Activated B cell treated with CpG ODN at 0.5 μM for 24 hours (primary cell): ENCODE measurements around the gene FOXJ1. TPM values are rescaled to one million over a fixed set of nuclear protein-coding genes. Genes with fewer than 3 reads are reported as not detected.

ENCODE experiments used
- ATAC-seq: fragments of 200-7000 bp; cut with Tn5 transposase; one replicate; pipeline ENCODE4 v1.10.0; 2021; ENCODE audit warnings: low read depth, mild to moderate bottlenecking, moderate library complexity
- CTCF ChIA-PET: fragments of 350-600 bp; sonication (Branson Sonifier 250); formaldehyde crosslinking; loops from one replicate; lab custom pipeline; 2021; ENCODE audit warnings: antibody characterized with exemption; lab: Charles Lee
- POLR2A ChIA-PET: fragments of 350-600 bp; sonication (Branson Sonifier 250); formaldehyde crosslinking; loops from one replicate; lab custom pipeline; 2021; ENCODE audit warnings: antibody characterized with exemption; lab: Charles Lee
- DNase-seq: peaks from one replicate; pipeline ENCODE4 v3.0.0; 2022
- H3K27ac Mint-ChIP-seq: one replicate; pipeline ENCODE4 v1.8.0; 2020; ENCODE audit warnings: mixed read lengths
- H3K27me3 Mint-ChIP-seq: one replicate; pipeline ENCODE4 v1.8.0; 2021; ENCODE audit warnings: mixed read lengths
- H3K36me3 Mint-ChIP-seq: one replicate; pipeline ENCODE4 v1.8.0; 2021; ENCODE audit warnings: low read depth, mixed read lengths
- H3K4me1 Mint-ChIP-seq: one replicate; pipeline ENCODE4 v1.8.0; 2021; ENCODE audit warnings: mixed read lengths
- H3K4me3 Mint-ChIP-seq: one replicate; pipeline ENCODE4 v1.8.0; 2020; ENCODE audit warnings: mild to moderate bottlenecking, mixed read lengths
- H3K9me3 Mint-ChIP-seq: one replicate; pipeline ENCODE4 v1.8.0; 2020; ENCODE audit warnings: mixed read lengths
- intact Hi-C: fragments of 100-400 bp; cut with micrococcal nuclease; formaldehyde crosslinking; loops from one replicate; pipeline ENCODE4 v1.15.1; 2024
- total RNA-seq: library from RNA; stranded (reverse); gene quantifications from 2 replicates; pipeline ENCODE4 v1.2.3, GENCODE V29; 2022
- TF ChIP-seq, protein P1 (sequence below): fragments of 200-600 bp; IDR thresholded peaks from one replicate; pipeline ENCODE4 v1.8.0; 2022; ENCODE audit warnings: antibody characterized with exemption, mild to moderate bottlenecking

Gene FOXJ1
- total RNA-seq, 1 donor from 2014 or later: 0.44 TPM

DNA sequence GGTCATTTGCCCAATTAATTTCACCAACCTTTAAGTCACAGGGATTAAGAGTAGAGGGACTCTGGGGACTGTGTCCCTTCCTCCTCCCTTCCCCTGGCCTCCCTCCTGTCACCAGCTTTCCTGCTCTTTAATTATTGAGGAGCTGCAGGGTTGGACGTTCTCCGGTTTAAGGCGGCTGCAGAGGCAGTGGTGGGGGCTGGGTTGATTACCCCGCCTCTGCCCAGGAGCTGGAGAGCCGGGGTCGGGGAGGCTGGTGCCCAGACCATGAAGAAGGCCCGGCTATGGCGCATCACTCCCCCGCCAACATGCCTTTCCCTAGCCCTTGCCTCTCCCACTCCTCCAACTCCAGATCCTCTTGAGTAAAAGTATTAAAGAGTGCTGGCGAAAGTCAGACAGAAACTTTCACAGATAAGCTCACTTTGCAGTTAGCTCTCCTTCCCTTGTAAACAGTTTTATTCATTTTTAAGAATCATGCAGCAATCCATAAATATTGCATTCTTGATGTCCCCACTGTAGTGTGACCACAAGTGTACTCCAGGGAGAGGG is 1.1 kb upstream of the FOXJ1 start:
- H3K9me3 Mint-ChIP-seq: no peaks in the 10 kb centered on the region
- peaks cover 67% of the 10 kb centered on the region for H3K4me1 Mint-ChIP-seq
- H3K4me3 Mint-ChIP-seq: peak overlapping the region; percentile 44
- H3K36me3 Mint-ChIP-seq: no peaks in the 10 kb centered on the region
- TF ChIP-seq, protein P1, sequence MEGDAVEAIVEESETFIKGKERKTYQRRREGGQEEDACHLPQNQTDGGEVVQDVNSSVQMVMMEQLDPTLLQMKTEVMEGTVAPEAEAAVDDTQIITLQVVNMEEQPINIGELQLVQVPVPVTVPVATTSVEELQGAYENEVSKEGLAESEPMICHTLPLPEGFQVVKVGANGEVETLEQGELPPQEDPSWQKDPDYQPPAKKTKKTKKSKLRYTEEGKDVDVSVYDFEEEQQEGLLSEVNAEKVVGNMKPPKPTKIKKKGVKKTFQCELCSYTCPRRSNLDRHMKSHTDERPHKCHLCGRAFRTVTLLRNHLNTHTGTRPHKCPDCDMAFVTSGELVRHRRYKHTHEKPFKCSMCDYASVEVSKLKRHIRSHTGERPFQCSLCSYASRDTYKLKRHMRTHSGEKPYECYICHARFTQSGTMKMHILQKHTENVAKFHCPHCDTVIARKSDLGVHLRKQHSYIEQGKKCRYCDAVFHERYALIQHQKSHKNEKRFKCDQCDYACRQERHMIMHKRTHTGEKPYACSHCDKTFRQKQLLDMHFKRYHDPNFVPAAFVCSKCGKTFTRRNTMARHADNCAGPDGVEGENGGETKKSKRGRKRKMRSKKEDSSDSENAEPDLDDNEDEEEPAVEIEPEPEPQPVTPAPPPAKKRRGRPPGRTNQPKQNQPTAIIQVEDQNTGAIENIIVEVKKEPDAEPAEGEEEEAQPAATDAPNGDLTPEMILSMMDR: no peak
- no peak for DNase-seq
- CTCF ChIA-PET: interaction anchor here (1.6 to 2.3 kb wide), 3 partner anchors 21 to 138 kb away, joined by 5 to 14 read pairs (median 6); no protein-coding TSS in a partner anchor
- intact Hi-C loops: no loop called here
- peaks cover 10% of the 10 kb centered on the region for H3K27me3 Mint-ChIP-seq
- H3K27ac Mint-ChIP-seq: no peak overlapping the region
- no peak for ATAC-seq
- POLR2A ChIA-PET: interaction anchor here (0.6 to 4.1 kb wide), 4 partner anchors 19 to 134 kb away, joined by 3 to 21 read pairs (median 4); partner anchors contain the start of gene UBALD2

DNA sequence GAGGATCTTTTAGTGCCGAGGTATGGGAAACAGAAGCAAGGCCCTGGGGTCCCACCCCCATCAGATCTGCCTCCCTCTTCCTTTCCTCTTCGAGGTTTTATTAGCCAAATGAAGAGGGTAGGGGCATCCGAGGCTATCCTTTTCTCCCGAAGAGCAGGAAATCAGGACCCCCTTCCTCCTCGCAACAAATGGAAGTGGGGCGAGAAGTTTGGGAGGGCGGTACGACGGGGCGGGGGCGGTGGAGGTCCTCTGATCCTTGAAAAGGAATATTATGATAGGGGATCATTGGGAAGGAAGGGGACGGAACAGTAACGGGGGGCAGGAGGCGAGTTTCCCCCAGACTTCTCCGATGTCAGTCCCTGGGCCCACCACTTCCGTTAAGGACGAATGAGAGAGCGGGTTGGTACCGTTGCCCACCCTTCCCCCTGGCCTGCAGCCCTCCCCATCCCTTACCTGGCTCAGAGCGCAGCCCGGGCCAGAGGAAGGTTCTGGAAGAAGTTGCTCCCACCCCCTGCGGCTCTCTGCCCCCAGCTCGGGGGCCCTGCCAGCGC is 309 bp downstream of the FOXJ1 start:
- POLR2A ChIA-PET: interaction anchor here (0.7 to 4.1 kb wide), 7 partner anchors 106 to 135 kb away, joined by 3 to 21 read pairs (median 4); partner anchors contain the start of gene UBALD2

DNA sequence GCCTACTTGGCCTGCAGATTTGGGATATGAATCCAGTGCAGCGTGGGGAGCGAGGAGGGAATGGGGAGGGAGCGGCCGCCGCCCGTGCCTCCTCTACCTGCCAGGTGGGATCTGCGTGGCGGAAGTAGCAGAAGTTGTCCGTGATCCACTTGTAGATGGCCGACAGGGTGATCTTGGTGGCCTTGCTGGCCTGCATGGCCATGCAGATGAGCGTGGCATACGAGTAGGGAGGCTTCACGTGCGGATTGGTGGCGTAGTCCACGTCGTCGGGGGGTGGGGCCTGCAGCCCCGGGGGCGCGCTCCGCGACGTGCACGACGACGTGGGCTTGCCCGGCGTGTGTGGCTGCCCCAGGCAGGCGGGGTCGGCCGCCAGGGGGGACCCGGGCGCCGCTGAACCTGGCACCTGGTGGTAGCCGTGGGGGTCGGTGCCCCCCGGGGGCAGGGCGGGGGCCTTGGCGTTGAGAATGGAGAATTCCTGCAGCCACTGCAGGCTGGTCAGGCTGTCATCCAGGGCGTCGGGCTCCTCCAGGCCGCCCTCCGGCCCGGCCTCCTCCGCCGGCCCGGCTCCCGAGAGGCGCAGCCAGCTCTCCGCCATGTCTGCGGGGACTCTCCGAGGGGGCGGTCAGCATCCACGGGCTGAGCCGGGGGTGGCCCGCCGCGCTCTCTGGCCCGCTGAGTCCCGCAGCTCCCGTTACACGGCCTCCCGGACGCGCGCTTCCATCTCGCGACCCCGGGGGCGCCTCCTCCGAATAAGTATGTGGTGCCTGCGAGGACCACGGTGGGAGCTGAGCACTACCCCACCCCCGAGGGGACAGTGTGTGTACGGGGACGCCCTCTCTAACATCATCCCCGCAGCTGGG is 1.0 kb downstream of the FOXJ1 start:
- Mint-ChIP-seq H3K27me3 (peaks cover 12% of the 10 kb centered on the region), H3K9me3 (no peaks in the 10 kb centered on the region), H3K36me3 (no peaks in the 10 kb centered on the region), H3K4me3 (peak overlapping the region; percentile 80), H3K4me1 (peaks cover 47% of the 10 kb centered on the region), H3K27ac (no peak overlapping the region)
- ChIA-PET CTCF (interaction anchor here (1.5 to 2.3 kb wide), 3 partner anchors 16 to 140 kb away, joined by 4 to 14 read pairs (median 5); no protein-coding TSS in a partner anchor), POLR2A (interaction anchor here (0.7 to 4.1 kb wide), 6 partner anchors 123 to 136 kb away, joined by 3 to 21 read pairs (median 6); partner anchors contain the start of gene UBALD2)
- ATAC-seq (peak; percentile 67), DNase-seq (peak; percentile 53)
- intact Hi-C loops: loop anchor here (1.0 to 2.0 kb wide), 4 partner anchors 19 to 139 kb away; no protein-coding TSS in a partner anchor
- TF ChIP-seq, protein P1: no peak

More for the DNA sequence above, 309 bp downstream of the FOXJ1 start:
- DNase-seq: no peak
- intact Hi-C loops: loop anchor here (1.0 to 2.0 kb wide), 6 partner anchors 20 to 313 kb away; partner anchors contain the start of gene UBE2O
- CTCF ChIA-PET: interaction anchor here (0.7 to 2.3 kb wide), 5 partner anchors 16 to 139 kb away, joined by 3 to 14 read pairs (median 5); no protein-coding TSS in a partner anchor
- no peaks in the 10 kb centered on the region for H3K36me3 Mint-ChIP-seq
- no peak for ATAC-seq
- H3K27ac Mint-ChIP-seq: no peak overlapping the region
- TF ChIP-seq, protein P1: no peak
- H3K27me3 Mint-ChIP-seq: peaks cover 10% of the 10 kb centered on the region
- H3K4me1 Mint-ChIP-seq: peaks cover 54% of the 10 kb centered on the region
- H3K9me3 Mint-ChIP-seq: no peaks in the 10 kb centered on the region
- peak overlapping the region; percentile 80 for H3K4me3 Mint-ChIP-seq

DNA sequence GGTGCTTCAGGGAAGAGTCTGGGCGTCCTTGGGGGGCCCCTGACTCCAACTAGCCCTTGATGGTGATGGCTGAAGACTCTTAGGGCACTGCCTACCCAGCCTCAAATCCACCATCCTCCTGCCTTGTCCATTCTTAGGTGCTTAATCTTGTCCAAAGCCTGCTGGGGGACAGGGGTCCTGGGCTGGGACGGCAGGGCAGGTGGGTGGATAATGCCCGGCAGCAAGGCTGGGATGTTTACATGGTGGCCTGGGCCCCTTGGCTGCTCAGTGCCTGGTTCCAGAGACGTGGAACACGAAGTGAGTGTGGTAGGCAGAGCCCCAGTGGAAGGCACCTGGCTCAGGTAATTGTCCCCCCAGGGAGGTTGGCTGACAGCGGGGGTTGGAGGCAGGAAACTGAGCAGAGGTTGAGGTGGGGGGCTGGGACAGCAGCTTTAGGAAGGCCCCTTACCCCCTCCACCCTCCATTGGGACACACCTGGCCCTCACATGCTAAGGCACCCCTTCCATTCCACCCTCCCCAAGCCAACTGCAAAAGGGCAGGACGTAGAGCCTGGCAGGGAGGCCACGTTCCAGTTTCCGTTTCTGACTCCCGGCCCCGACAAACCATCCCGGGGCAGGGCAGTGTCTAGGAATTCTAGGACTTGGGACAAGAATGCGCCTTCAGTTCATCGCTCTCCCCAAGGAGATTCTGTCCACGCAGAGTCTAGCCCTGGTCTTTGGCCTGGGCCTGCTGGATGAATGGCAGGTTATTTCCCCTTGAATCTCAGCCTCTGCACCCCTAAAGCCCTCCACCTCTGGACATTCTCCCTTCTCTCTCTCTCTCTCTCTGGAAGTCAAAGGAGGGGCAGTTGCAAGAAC is 1.9 kb downstream of the FOXJ1 start:
- DNase-seq (no peak), ATAC-seq (no peak)
- Mint-ChIP-seq H3K9me3 (no peaks in the 10 kb centered on the region), H3K4me1 (peaks cover 40% of the 10 kb centered on the region), H3K27ac (no peak overlapping the region), H3K4me3 (peak overlapping the region; percentile 58), H3K36me3 (no peaks in the 10 kb centered on the region), H3K27me3 (peaks cover 12% of the 10 kb centered on the region)
- POLR2A ChIA-PET: interaction anchor here (1.4 kb wide), 1 partner anchor 133 kb away, joined by 3 read pairs; no protein-coding TSS in a partner anchor
- CTCF ChIA-PET: no interaction called here
- TF ChIP-seq, protein P1: no peak
- intact Hi-C loops: no loop called here
